ENCODE measurements around the gene TMEM256.

GRCh38 chr17:7415784-7416183 is 11.9 kb upstream of the TMEM256 start:
- TF ChIP-seq ZNF565 (CRISPR knock-in tag; conservative IDR thresholded peaks at IDR 0.05; ENCODE audit: low read depth) = no peak
- no peak for TF ChIP-seq CSDC2 (CRISPR knock-in tag; IDR thresholded peaks at IDR 0.05)
